GM23338 (cell line): Measurements from ENCODE around the gene MAP3K13. TPM values are rescaled to one million over a fixed set of nuclear protein-coding genes. Genes with fewer than 3 reads are reported as not detected.

Experiments
- ATAC-seq: fragments of 200-7000 bp; cut with Tn5 transposase; 3 replicates; pipeline ENCODE4 v1.9.1; 2020
- DNase-seq: peaks from one replicate; pipeline ENCODE4 v3.0.0-alpha.2; 2015; ENCODE audit warnings: low spot score
- H2AFZ ChIP-seq: fragments of 200-600 bp; sonication (generic); 2 replicates; pipeline ENCODE4 v1.8.0; 2016; ENCODE audit warnings: antibody characterized with exemption, mild to moderate bottlenecking, moderate library complexity
- H3F3A ChIP-seq: fragments of 200-600 bp; sonication (generic); replicated peaks from 2 replicates; pipeline ENCODE4 v1.8.0; 2017; ENCODE audit warnings: antibody characterized with exemption, mixed run types, low read depth
- H3K27ac ChIP-seq: fragments of 200-600 bp; sonication (generic); 2 replicates; pipeline ENCODE4 v1.6.1; 2016; ENCODE audit warnings: low read depth
- H3K27me3 ChIP-seq: fragments of 200-600 bp; sonication (generic); 2 replicates; pipeline ENCODE4 v1.8.0; 2016; ENCODE audit warnings: mild to moderate bottlenecking, mixed run types, moderate library complexity; ENCODE audit not compliant: insufficient read depth
- H3K36me3 ChIP-seq: fragments of 200-600 bp; sonication (generic); 2 replicates; pipeline ENCODE4 v1.8.0; 2016; ENCODE audit warnings: mild to moderate bottlenecking; ENCODE audit not compliant: insufficient read depth
- H3K4me1 ChIP-seq: fragments of 200-600 bp; sonication (generic); 2 replicates; pipeline ENCODE4 v1.8.0; 2016; ENCODE audit warnings: mild to moderate bottlenecking, moderate library complexity; ENCODE audit not compliant: insufficient read depth
- H3K4me2 ChIP-seq: fragments of 200-600 bp; sonication (generic); 2 replicates; pipeline ENCODE4 v1.7.1; 2017; ENCODE audit warnings: mixed run types
- H3K4me3 ChIP-seq: fragments of 200-600 bp; sonication (generic); 2 replicates; pipeline ENCODE4 v1.6.1; 2016; ENCODE audit warnings: mixed run types
- H3K79me2 ChIP-seq: fragments of 200-600 bp; sonication (generic); replicated peaks from 2 replicates; pipeline ENCODE4 v1.8.0; 2017; ENCODE audit warnings: mild to moderate bottlenecking; ENCODE audit not compliant: insufficient read depth
- H3K9me2 ChIP-seq: fragments of 200-600 bp; sonication (generic); 2 replicates; pipeline ENCODE4 v1.8.0; 2017; ENCODE audit not compliant: insufficient read depth
- H4K20me1 ChIP-seq: fragments of 200-600 bp; sonication (generic); replicated peaks from 2 replicates; pipeline ENCODE4 v1.8.0; 2017; ENCODE audit warnings: mild to moderate bottlenecking; ENCODE audit not compliant: insufficient read depth
- H3K27ac Mint-ChIP-seq: 2 replicates; pipeline ENCODE4 v1.8.0; 2020; ENCODE audit warnings: inconsistent platforms, mild to moderate bottlenecking, moderate library complexity, mixed read lengths
- H3K27me3 Mint-ChIP-seq: 3 replicates; pipeline ENCODE4 v1.8.0; 2022; ENCODE audit warnings: low read depth, mild to moderate bottlenecking, moderate library complexity, mixed read lengths, inconsistent platforms; ENCODE audit not compliant: insufficient read depth, poor library complexity
- H3K36me3 Mint-ChIP-seq: 3 replicates; pipeline ENCODE4 v1.8.0; 2021; ENCODE audit warnings: low read depth, mild to moderate bottlenecking, inconsistent platforms, moderate library complexity, mixed read lengths
- H3K4me1 Mint-ChIP-seq: 3 replicates; pipeline ENCODE4 v1.8.0; 2020; ENCODE audit warnings: mild to moderate bottlenecking, inconsistent platforms, mixed read lengths
- H3K4me3 Mint-ChIP-seq: 3 replicates; pipeline ENCODE4 v1.8.0; 2021; ENCODE audit warnings: moderate library complexity, mild to moderate bottlenecking, inconsistent platforms, mixed read lengths
- H3K9me3 Mint-ChIP-seq: 3 replicates; pipeline ENCODE4 v1.8.0; 2020; ENCODE audit warnings: moderate library complexity, mild to moderate bottlenecking, inconsistent platforms, mixed read lengths
- CREB1 ChIP-seq: fragments of 250-450 bp; sonication (Bioruptor Pico); IDR thresholded peaks from 2 replicates; pipeline ENCODE4 v1.5.0; 2020; ENCODE audit warnings: low read depth, mild to moderate bottlenecking, moderate library complexity
- ETS1 ChIP-seq: IDR thresholded peaks from 2 replicates; pipeline ENCODE4 v1.6.1; 2016; ENCODE audit warnings: antibody characterized with exemption
- EZH2 ChIP-seq: fragments of 200-600 bp; sonication (generic); IDR thresholded peaks from one replicate; pipeline ENCODE4 v1.8.0; 2017; ENCODE audit warnings: antibody characterized with exemption, mild to moderate bottlenecking, low read depth; ENCODE audit not compliant: unreplicated experiment
- EZH2phosphoT487 ChIP-seq: fragments of 200-600 bp; sonication (generic); IDR thresholded peaks from one replicate; pipeline ENCODE4 v1.8.1; 2018; ENCODE audit warnings: antibody characterized with exemption; ENCODE audit not compliant: unreplicated experiment
- JUNB ChIP-seq: IDR thresholded peaks from one replicate; pipeline ENCODE4 v1.6.1; 2016; ENCODE audit warnings: antibody characterized with exemption; ENCODE audit not compliant: unreplicated experiment
- NANOG ChIP-seq: IDR thresholded peaks from 2 replicates; pipeline ENCODE4 v1.6.1; 2016; ENCODE audit warnings: antibody characterized with exemption, borderline replicate concordance
- POLR2AphosphoS5 ChIP-seq: IDR thresholded peaks from 2 replicates; pipeline ENCODE4 v1.6.1; 2016; ENCODE audit warnings: antibody characterized with exemption, low read depth
- STAT1 ChIP-seq: IDR thresholded peaks from one replicate; pipeline ENCODE4 v1.6.1; 2016; ENCODE audit warnings: antibody characterized with exemption; ENCODE audit not compliant: unreplicated experiment
- ZNF114 ChIP-seq: fragments of 250-450 bp; sonication (Bioruptor Pico); IDR thresholded peaks from 2 replicates; pipeline ENCODE4 v1.5.0; 2020; ENCODE audit warnings: mild to moderate bottlenecking, moderate library complexity
- ZNF331 ChIP-seq: fragments of 250-450 bp; sonication (Bioruptor Pico); IDR thresholded peaks from 2 replicates; pipeline ENCODE4 v1.5.0; 2020; ENCODE audit warnings: low read depth, mild to moderate bottlenecking, moderate library complexity
- polyA plus RNA-seq: library from polyadenylated mRNA; unstranded; fragments of >200 nt; fragmentation: Nextera tagmentation; extraction: Ambion mirVana; gene quantifications from 2 replicates; pipeline ENCODE4 v1.2.1, GENCODE V29; 2016
- total RNA-seq: library from RNA; depleted of rRNA; stranded (reverse); fragments of >200 nt; shearing (Covaris generic); gene quantifications from 2 replicates; pipeline ENCODE4 v1.2.3, GENCODE V29; 2014
- TF ChIP-seq, protein P1 (sequence below): IDR thresholded peaks from one replicate; pipeline ENCODE4 v1.6.1; 2018; ENCODE audit warnings: antibody characterized with exemption; ENCODE audit not compliant: unreplicated experiment
- TF ChIP-seq, protein P2 (sequence below): fragments of 250-450 bp; sonication (Bioruptor Pico); IDR thresholded peaks from 2 replicates; pipeline ENCODE4 v1.5.0; 2020; ENCODE audit warnings: mild to moderate bottlenecking, moderate library complexity
- TF ChIP-seq, protein P3 (sequence below), 2 experiments: fragments of 200-600 bp in 1 of 2; sonication (generic) in 1 of 2; conservative IDR thresholded peaks; 2 replicates each; pipeline versions ENCODE4 v1.5.1 to v1.6.1; 2016 to 2017; ENCODE audit warnings: antibody characterized with exemption in 2 of 2, low read depth in 2 of 2, mild to moderate bottlenecking in 2 of 2, moderate library complexity in 1 of 2

Gene MAP3K13
- total and polyA plus RNA-seq, 2 experiments from 2014 or later = 10.7 to 129 TPM

GRCh38 chr3:185350841-185351240 is 12.1 kb upstream of the MAP3K13 start (continued):
- TF ChIP-seq EZH2 (no peak), ZNF114 (CRISPR knock-in tag) (no peak), ETS1 (no peak), ZNF331 (CRISPR knock-in tag) (no peak), EZH2phosphoT487 (no peak), CREB1 (CRISPR knock-in tag) (no peak)

DNA sequence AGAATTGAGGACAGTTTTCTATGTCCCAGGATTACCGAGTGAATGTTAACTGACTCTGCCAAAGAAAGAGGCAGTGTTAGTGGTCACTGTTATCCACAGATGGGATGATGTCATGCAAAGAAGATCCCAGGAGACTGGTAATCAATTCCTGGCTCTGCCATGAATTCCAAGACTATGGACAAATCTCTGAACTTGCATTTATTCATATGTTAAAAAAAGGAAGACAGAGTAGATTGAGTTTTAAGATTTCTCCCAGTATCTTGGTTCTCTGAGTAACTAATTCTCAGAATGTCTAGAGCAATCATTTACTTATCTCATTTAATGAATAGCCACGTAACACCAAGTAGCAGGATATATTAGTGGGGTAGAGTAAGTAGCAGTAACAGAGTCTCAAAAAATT is 11.5 kb upstream of the MAP3K13 start:
- peaks cover 7% of the 10 kb centered on the region for H4K20me1 ChIP-seq
- H3K4me3 ChIP-seq = no peak overlapping the region
- Mint-ChIP-seq H3K4me3 (no peak overlapping the region), H3K4me1 (no peaks in the 10 kb centered on the region; the same call in 2 of the 3 replicates), H3K9me3 (no peaks in the 10 kb centered on the region), H3K27ac (no peak overlapping the region), H3K36me3 (no peaks in the 10 kb centered on the region), H3K27me3 (peaks cover 4% of the 10 kb centered on the region)
- H3K4me2 ChIP-seq = no peak overlapping the region
- H3K27me3 ChIP-seq = peaks cover 26% of the 10 kb centered on the region
- H2AFZ ChIP-seq = no peak overlapping the region
- no peaks in the 10 kb centered on the region for H3K36me3 ChIP-seq
- H3F3A ChIP-seq = no peaks in the 10 kb centered on the region
- no peaks in the 10 kb centered on the region; the same call in 1 of the 2 replicates for H3K9me2 ChIP-seq
- DNase-seq (no peak), ATAC-seq (no peak)
- no peak overlapping the region for H3K27ac ChIP-seq
- H3K4me1 ChIP-seq = no peaks in the 10 kb centered on the region
- no peaks in the 10 kb centered on the region for H3K79me2 ChIP-seq
- TF ChIP-seq, protein P1, sequence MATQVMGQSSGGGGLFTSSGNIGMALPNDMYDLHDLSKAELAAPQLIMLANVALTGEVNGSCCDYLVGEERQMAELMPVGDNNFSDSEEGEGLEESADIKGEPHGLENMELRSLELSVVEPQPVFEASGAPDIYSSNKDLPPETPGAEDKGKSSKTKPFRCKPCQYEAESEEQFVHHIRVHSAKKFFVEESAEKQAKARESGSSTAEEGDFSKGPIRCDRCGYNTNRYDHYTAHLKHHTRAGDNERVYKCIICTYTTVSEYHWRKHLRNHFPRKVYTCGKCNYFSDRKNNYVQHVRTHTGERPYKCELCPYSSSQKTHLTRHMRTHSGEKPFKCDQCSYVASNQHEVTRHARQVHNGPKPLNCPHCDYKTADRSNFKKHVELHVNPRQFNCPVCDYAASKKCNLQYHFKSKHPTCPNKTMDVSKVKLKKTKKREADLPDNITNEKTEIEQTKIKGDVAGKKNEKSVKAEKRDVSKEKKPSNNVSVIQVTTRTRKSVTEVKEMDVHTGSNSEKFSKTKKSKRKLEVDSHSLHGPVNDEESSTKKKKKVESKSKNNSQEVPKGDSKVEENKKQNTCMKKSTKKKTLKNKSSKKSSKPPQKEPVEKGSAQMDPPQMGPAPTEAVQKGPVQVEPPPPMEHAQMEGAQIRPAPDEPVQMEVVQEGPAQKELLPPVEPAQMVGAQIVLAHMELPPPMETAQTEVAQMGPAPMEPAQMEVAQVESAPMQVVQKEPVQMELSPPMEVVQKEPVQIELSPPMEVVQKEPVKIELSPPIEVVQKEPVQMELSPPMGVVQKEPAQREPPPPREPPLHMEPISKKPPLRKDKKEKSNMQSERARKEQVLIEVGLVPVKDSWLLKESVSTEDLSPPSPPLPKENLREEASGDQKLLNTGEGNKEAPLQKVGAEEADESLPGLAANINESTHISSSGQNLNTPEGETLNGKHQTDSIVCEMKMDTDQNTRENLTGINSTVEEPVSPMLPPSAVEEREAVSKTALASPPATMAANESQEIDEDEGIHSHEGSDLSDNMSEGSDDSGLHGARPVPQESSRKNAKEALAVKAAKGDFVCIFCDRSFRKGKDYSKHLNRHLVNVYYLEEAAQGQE = no peak
- TF ChIP-seq EZH2phosphoT487 (no peak), NANOG (no peak), ZNF331 (CRISPR knock-in tag) (no peak), STAT1 (no peak), CREB1 (CRISPR knock-in tag) (no peak), JUNB (no peak), POLR2AphosphoS5 (no peak), EZH2 (no peak), ZNF114 (CRISPR knock-in tag) (no peak)
- TF ChIP-seq, protein P2, sequence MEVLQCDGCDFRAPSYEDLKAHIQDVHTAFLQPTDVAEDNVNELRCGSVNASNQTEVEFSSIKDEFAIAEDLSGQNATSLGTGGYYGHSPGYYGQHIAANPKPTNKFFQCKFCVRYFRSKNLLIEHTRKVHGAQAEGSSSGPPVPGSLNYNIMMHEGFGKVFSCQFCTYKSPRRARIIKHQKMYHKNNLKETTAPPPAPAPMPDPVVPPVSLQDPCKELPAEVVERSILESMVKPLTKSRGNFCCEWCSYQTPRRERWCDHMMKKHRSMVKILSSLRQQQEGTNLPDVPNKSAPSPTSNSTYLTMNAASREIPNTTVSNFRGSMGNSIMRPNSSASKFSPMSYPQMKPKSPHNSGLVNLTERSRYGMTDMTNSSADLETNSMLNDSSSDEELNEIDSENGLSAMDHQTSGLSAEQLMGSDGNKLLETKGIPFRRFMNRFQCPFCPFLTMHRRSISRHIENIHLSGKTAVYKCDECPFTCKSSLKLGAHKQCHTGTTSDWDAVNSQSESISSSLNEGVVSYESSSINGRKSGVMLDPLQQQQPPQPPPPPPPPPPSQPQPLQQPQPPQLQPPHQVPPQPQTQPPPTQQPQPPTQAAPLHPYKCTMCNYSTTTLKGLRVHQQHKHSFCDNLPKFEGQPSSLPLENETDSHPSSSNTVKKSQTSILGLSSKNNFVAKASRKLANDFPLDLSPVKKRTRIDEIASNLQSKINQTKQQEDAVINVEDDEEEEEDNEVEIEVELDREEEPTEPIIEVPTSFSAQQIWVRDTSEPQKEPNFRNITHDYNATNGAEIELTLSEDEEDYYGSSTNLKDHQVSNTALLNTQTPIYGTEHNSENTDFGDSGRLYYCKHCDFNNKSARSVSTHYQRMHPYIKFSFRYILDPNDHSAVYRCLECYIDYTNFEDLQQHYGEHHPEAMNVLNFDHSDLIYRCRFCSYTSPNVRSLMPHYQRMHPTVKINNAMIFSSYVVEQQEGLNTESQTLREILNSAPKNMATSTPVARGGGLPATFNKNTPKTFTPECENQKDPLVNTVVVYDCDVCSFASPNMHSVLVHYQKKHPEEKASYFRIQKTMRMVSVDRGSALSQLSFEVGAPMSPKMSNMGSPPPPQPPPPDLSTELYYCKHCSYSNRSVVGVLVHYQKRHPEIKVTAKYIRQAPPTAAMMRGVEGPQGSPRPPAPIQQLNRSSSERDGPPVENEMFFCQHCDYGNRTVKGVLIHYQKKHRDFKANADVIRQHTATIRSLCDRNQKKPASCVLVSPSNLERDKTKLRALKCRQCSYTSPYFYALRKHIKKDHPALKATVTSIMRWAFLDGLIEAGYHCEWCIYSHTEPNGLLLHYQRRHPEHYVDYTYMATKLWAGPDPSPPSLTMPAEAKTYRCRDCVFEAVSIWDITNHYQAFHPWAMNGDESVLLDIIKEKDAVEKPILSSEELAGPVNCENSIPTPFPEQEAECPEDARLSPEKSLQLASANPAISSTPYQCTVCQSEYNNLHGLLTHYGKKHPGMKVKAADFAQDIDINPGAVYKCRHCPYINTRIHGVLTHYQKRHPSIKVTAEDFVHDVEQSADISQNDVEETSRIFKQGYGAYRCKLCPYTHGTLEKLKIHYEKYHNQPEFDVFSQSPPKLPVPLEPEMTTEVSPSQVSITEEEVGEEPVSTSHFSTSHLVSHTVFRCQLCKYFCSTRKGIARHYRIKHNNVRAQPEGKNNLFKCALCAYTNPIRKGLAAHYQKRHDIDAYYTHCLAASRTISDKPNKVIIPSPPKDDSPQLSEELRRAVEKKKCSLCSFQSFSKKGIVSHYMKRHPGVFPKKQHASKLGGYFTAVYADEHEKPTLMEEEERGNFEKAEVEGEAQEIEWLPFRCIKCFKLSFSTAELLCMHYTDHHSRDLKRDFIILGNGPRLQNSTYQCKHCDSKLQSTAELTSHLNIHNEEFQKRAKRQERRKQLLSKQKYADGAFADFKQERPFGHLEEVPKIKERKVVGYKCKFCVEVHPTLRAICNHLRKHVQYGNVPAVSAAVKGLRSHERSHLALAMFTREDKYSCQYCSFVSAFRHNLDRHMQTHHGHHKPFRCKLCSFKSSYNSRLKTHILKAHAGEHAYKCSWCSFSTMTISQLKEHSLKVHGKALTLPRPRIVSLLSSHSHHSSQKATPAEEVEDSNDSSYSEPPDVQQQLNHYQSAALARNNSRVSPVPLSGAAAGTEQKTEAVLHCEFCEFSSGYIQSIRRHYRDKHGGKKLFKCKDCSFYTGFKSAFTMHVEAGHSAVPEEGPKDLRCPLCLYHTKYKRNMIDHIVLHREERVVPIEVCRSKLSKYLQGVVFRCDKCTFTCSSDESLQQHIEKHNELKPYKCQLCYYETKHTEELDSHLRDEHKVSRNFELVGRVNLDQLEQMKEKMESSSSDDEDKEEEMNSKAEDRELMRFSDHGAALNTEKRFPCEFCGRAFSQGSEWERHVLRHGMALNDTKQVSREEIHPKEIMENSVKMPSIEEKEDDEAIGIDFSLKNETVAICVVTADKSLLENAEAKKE (CRISPR knock-in tag) = no peak
- TF ChIP-seq, protein P3, sequence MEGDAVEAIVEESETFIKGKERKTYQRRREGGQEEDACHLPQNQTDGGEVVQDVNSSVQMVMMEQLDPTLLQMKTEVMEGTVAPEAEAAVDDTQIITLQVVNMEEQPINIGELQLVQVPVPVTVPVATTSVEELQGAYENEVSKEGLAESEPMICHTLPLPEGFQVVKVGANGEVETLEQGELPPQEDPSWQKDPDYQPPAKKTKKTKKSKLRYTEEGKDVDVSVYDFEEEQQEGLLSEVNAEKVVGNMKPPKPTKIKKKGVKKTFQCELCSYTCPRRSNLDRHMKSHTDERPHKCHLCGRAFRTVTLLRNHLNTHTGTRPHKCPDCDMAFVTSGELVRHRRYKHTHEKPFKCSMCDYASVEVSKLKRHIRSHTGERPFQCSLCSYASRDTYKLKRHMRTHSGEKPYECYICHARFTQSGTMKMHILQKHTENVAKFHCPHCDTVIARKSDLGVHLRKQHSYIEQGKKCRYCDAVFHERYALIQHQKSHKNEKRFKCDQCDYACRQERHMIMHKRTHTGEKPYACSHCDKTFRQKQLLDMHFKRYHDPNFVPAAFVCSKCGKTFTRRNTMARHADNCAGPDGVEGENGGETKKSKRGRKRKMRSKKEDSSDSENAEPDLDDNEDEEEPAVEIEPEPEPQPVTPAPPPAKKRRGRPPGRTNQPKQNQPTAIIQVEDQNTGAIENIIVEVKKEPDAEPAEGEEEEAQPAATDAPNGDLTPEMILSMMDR (conservative IDR thresholded peaks at IDR 0.05; ENCODE audit: low read depth in 2 of 2) = no peak
